HepG2 (cell line): ENCODE results near the gene ALDH16A1. TPM values are rescaled to one million over a fixed set of nuclear protein-coding genes. Genes with fewer than 3 reads are reported as not detected.

Source experiments
- ATAC-seq: fragments of 200-7000 bp; cut with Tn5 transposase; 3 replicates; pipeline ENCODE4 v1.9.1; 2020; ENCODE audit warnings: mild to moderate bottlenecking, moderate library complexity
- BruUV-seq: library from RNA; stranded (reverse); fragments of 400-500 nt; replicated peaks from 2 replicates; lab custom pipeline; 2021; lab: Mats Ljungman, UMichigan
- CTCF ChIA-PET: fragments of 300-600 bp; formaldehyde crosslinking; extraction: SDS; loops from one replicate; lab custom pipeline; 2021; ENCODE audit warnings: low total read pairs, inconsistent platforms, low intra/inter-chr PET ratio; lab: Yijun Ruan, JAX
- POLR2A ChIA-PET: fragments of 350-600 bp; sonication (Branson Sonifier 250); formaldehyde crosslinking; loops from one replicate; lab custom pipeline; 2020; ENCODE audit warnings: antibody characterized with exemption, inconsistent platforms; lab: Yijun Ruan, JAX
- DNase-seq: peaks from one replicate; pipeline ENCODE4 v3.0.0-alpha.2; 2015; ENCODE audit warnings: low spot score
- FAIRE-seq: peaks from 3 replicates; lab custom pipeline; 2011; peaks lifted over from hg19 to GRCh38; lab: Jason Lieb, UNC
- H2AFZ ChIP-seq: one replicate; pipeline ENCODE4 v1.6.1; 2011; ENCODE audit warnings: low read length, inconsistent platforms
- H3K27ac ChIP-seq: fragments of 300-600 bp; 3 replicates; pipeline ENCODE4 v1.8.0; 2011; ENCODE audit warnings: mixed run types, mild to moderate bottlenecking, mixed read lengths, low read length, inconsistent platforms; ENCODE audit not compliant: insufficient read depth; ENCODE audit errors: extremely low read length
- H3K27me3 ChIP-seq, 2 experiments: fragments of 200-600 bp in 1 of 2; 2 replicates in 1 of 2; 3 replicates in 1 of 2; pipeline versions ENCODE4 v1.6.0 to v1.8.0; 2011; ENCODE audit warnings: low read length in 2 of 2, mild to moderate bottlenecking in 2 of 2, moderate library complexity in 2 of 2, inconsistent platforms in 1 of 2; ENCODE audit not compliant: insufficient read depth in 2 of 2, control insufficient read depth in 1 of 2
- H3K36me3 ChIP-seq, 2 experiments: fragments of 200-600 bp in 1 of 2; replicated peaks in 1 of 2; 2 replicates in 1 of 2; 3 replicates in 1 of 2; pipeline versions ENCODE4 v1.5.1 to v1.8.0; 2011; ENCODE audit warnings: low read length in 2 of 2, inconsistent platforms in 1 of 2; ENCODE audit not compliant: insufficient read depth in 2 of 2, control insufficient read depth in 1 of 2
- H3K4me1 ChIP-seq: 2 replicates; pipeline ENCODE4 v1.5.1; 2012; ENCODE audit warnings: low read length, inconsistent platforms; ENCODE audit not compliant: insufficient read depth
- H3K4me2 ChIP-seq: 2 replicates; pipeline ENCODE4 v1.6.0; 2011; ENCODE audit warnings: low read depth, low read length, inconsistent platforms
- H3K4me3 ChIP-seq, 3 experiments: fragments of 200-600 bp in 1 of 3; sonication (generic), shearing (Covaris generic) in 1 of 3; replicated peaks in 1 of 3; 2 replicates each; pipeline ENCODE4 v1.5.1; 2011 to 2016; ENCODE audit warnings: low read length in 3 of 3, inconsistent platforms in 2 of 3, low read depth in 2 of 3, mild to moderate bottlenecking in 2 of 3, control low read depth in 1 of 3, mixed read lengths in 1 of 3; ENCODE audit not compliant: insufficient read depth in 1 of 3
- H3K79me2 ChIP-seq: one replicate; pipeline ENCODE4 v1.6.1; 2011; ENCODE audit warnings: low read length, inconsistent platforms; ENCODE audit not compliant: insufficient read depth
- H3K9ac ChIP-seq: 2 replicates; pipeline ENCODE4 v1.6.0; 2011; ENCODE audit warnings: mild to moderate bottlenecking, low read depth, low read length, inconsistent platforms; ENCODE audit not compliant: insufficient read depth
- H3K9me3 ChIP-seq: 2 replicates; pipeline ENCODE4 v1.5.1; 2012; ENCODE audit warnings: mild to moderate bottlenecking, low read length
- H4K20me1 ChIP-seq: 2 replicates; pipeline ENCODE4 v1.6.0; 2011; ENCODE audit warnings: inconsistent platforms, mild to moderate bottlenecking, low read length, moderate library complexity; ENCODE audit not compliant: insufficient read depth
- GABPA ChIP-seq, 2 experiments: IDR thresholded peaks; 2 replicates each; pipeline ENCODE4 v1.6.1; 2011 to 2016; ENCODE audit warnings: low read depth in 2 of 2, low read length in 1 of 2, missing biosample characterization in 1 of 2, missing genetic modification characterization in 1 of 2
- HMGA1 ChIP-seq: sonication (generic); formaldehyde crosslinking; conservative IDR thresholded peaks from 2 replicates; pipeline ENCODE4 v1.4.0; 2020; ENCODE audit warnings: missing genetic modification reagents
- HNRNPK ChIP-seq: fragments of 200-400 bp; formaldehyde crosslinking; IDR thresholded peaks from 2 replicates; pipeline ENCODE4 v1.6.1; 2018; ENCODE audit warnings: low read length, low read depth, moderate library complexity, mild to moderate bottlenecking; ENCODE audit not compliant: poor library complexity, severe bottlenecking
- LCORL ChIP-seq, 2 experiments: fragments of 450-650 bp in 1 of 2; sonication (generic) in 1 of 2; formaldehyde crosslinking in 1 of 2; IDR thresholded peaks; 2 replicates each; pipeline versions ENCODE4 v1.5.0 to v1.6.1; 2017 to 2020; ENCODE audit warnings: antibody characterized with exemption in 1 of 2, missing genetic modification reagents in 1 of 2
- MED8 ChIP-seq: sonication (generic); formaldehyde crosslinking; IDR thresholded peaks from 2 replicates; pipeline ENCODE4 v1.8.1; 2023; ENCODE audit warnings: mild to moderate bottlenecking, missing genetic modification reagents; ENCODE audit not compliant: insufficient replicate concordance
- MEIS1 ChIP-seq: sonication (generic); formaldehyde crosslinking; IDR thresholded peaks from 2 replicates; pipeline ENCODE4 v1.9.0; 2021; ENCODE audit warnings: mild to moderate bottlenecking, missing genetic modification reagents, moderate library complexity, borderline replicate concordance
- MZF1 ChIP-seq: sonication (generic); formaldehyde crosslinking; IDR thresholded peaks from 2 replicates; pipeline ENCODE4 v1.8.1; 2023; ENCODE audit warnings: mild to moderate bottlenecking, missing genetic modification reagents, borderline replicate concordance
- NFE2 ChIP-seq: sonication (generic); formaldehyde crosslinking; IDR thresholded peaks from 2 replicates; pipeline ENCODE4 v1.4.0; 2020; ENCODE audit warnings: missing genetic modification reagents
- YY1 ChIP-seq: IDR thresholded peaks from 2 replicates; pipeline ENCODE4 v1.6.1; 2011; ENCODE audit warnings: low read length, low read depth, moderate library complexity, mild to moderate bottlenecking; ENCODE audit not compliant: insufficient read depth, insufficient replicate concordance
- ZBTB42 ChIP-seq: sonication (generic); formaldehyde crosslinking; IDR thresholded peaks from 2 replicates; pipeline ENCODE4 v1.5.0; 2020; ENCODE audit warnings: mild to moderate bottlenecking, missing genetic modification reagents
- ZNF121 ChIP-seq: sonication (generic); formaldehyde crosslinking; IDR thresholded peaks from 2 replicates; pipeline ENCODE4 v1.5.0; 2020; ENCODE audit warnings: mild to moderate bottlenecking, missing genetic modification reagents
- ZNF44 ChIP-seq: sonication (generic); formaldehyde crosslinking; IDR thresholded peaks from 2 replicates; pipeline ENCODE4 v1.5.1; 2020; ENCODE audit warnings: mild to moderate bottlenecking, missing genetic modification reagents
- ZNF446 ChIP-seq: sonication (generic); formaldehyde crosslinking; IDR thresholded peaks from 2 replicates; pipeline ENCODE4 v1.5.0; 2020; ENCODE audit warnings: mild to moderate bottlenecking, missing genetic modification reagents
- ZNF549 ChIP-seq: sonication (generic); formaldehyde crosslinking; IDR thresholded peaks from 2 replicates; pipeline ENCODE4 v1.5.0; 2020; ENCODE audit warnings: missing genetic modification reagents
- ZNF564 ChIP-seq: sonication (generic); formaldehyde crosslinking; IDR thresholded peaks from 2 replicates; pipeline ENCODE4 v1.8.1; 2023; ENCODE audit warnings: mild to moderate bottlenecking, missing genetic modification reagents
- ZNF720 ChIP-seq: sonication (generic); formaldehyde crosslinking; IDR thresholded peaks from 2 replicates; pipeline ENCODE4 v1.4.0; 2020; ENCODE audit warnings: missing genetic modification reagents
- ZSCAN30 ChIP-seq: sonication (generic); formaldehyde crosslinking; IDR thresholded peaks from 2 replicates; pipeline ENCODE4 v1.5.0; 2020; ENCODE audit warnings: mild to moderate bottlenecking, missing genetic modification reagents
- WGBS: methylation state at CpG from one replicate; pipeline ENCODE4 v1.1.6; 2017; ENCODE audit warnings: low lambda C conversion rate; 5-methylcytosine and 5-hydroxymethylcytosine counted together
- in situ Hi-C: cut with HindIII; loops from 2 replicates; pipeline ENCODE4 v1.10.0; 2017; ENCODE audit warnings: low pct_unique_long_range_greater_than_20kb; ENCODE audit not compliant: extremely low pct_ligation_motif_present
- intact Hi-C: fragments of 100-400 bp; cut with micrococcal nuclease; formaldehyde crosslinking; loops from one replicate; pipeline ENCODE4 v1.10.0; 2022; ENCODE audit not compliant: unreplicated experiment
- polyA plus RNA-seq, 8 experiments: library from polyadenylated mRNA; depleted of rRNA in 3 of 8; stranded (reverse) in 7 of 8; unstranded in 1 of 8; fragments of >200 nt; fragmentation: Illumina TruSeq in 4 of 8; extraction: Trizol in 4 of 8; gene quantifications; 2 replicates each; pipeline versions ENCODE4 v1.2.1 to v1.2.3, GENCODE V29; 2011 to 2016; ENCODE audit warnings: low read depth in 4 of 8, missing spikeins in 1 of 8, mixed read lengths in 1 of 8; ENCODE audit not compliant: insufficient read depth in 1 of 8
- total RNA-seq, 5 experiments: library from RNA; depleted of rRNA; stranded (reverse); fragments of >200 nt; fragmentation: Illumina TruSeq; extraction: Trizol; gene quantifications; 2 replicates each; pipeline ENCODE4 v1.2.3, GENCODE V29; 2016; ENCODE audit warnings: low read depth in 1 of 5
- TF ChIP-seq, protein P1 (sequence below): IDR thresholded peaks from 2 replicates; pipeline ENCODE4 v1.6.1; 2016; ENCODE audit warnings: missing genetic modification reagents, missing compliant biosample characterization
- TF ChIP-seq, protein P2 (sequence below): IDR thresholded peaks from 2 replicates; pipeline ENCODE4 v1.6.1; 2016; ENCODE audit warnings: low read depth, borderline replicate concordance

The ALDH16A1 gene
- total and polyA plus RNA-seq, 2 of the 13 experiments (the other 11 are each of a cell fraction or from before 2014, with no cell fraction given), result 8.4 to 34.9 TPM

DNA sequence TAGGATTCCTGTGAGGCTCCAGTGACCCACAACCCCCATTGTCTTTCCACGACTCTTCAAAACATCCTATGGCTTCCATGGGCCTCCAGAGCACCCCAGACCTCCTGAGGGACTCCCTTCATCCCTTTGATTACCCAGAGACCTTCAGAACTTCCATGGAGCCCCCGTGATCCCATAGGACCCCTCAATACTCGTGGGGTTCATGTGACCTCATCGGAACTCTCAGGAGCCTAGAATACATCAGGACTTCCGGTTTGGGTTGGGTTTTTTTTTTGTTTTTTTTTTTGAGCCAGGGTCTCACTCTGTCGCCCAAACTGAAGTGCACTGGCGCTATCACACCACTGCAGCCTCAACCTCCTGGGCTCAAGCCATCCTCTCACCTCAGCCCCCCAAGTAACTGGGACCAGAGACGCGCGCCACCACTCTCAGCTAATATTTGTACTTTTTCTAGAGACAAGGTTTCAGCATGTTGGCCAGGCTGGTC, 774 bp downstream of the ALDH16A1 start (continued):
- TF ChIP-seq ZNF44 (CRISPR knock-in tag) (no peak), MED8 (no peak), ZNF446 (0 out of 2 replicates have a peak, but pooled peaks have one; percentile 67), ZBTB42 (CRISPR knock-in tag) (peak; percentile 29; the same call in 1 of the 2 replicates), ZSCAN30 (no peak), HNRNPK (peak; percentile 33), ZNF720 (CRISPR knock-in tag) (no peak), YY1 (no peak)

DNA sequence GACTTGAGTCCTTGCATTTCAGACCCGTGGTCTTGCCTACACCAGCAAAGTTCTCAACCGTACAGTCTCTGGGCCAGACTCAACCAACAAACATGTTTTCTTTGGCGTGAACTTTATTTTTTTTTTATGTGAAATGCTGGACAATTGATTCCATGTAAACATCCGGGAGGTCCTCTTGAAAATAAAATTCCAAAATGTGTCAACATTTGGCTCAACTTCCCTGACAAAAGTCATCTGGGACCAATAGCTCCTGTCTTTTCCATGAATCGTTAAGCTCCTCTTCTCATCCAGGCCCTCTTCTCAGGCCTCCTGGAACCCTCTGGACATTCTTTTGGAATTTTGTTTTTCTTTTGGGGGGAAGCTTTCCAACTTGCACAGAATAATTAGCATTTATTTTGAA, 2.7 kb downstream of the ALDH16A1 start:
- Histone ChIP-seq H3K4me3 (no peak overlapping the region), H4K20me1 (no peaks in the 10 kb centered on the region), H3K27ac (no peak overlapping the region), H3K4me2 (no peak overlapping the region), H3K36me3 (peaks cover 0 to 1% of the 10 kb centered on the region in 2 experiments; a peak in 1 of 5 replicates), H3K27me3 (no peaks in the 10 kb centered on the region; a peak in 1 of 5 replicates), H3K9me3 (no peaks in the 10 kb centered on the region), H3K4me1 (peaks cover 18% of the 10 kb centered on the region), H3K9ac (no peak overlapping the region), H2AFZ (no peak overlapping the region), H3K79me2 (peaks cover 20% of the 10 kb centered on the region)
- ATAC-seq (no peak), DNase-seq (no peak), FAIRE-seq (no peak)
- TF ChIP-seq MZF1 (CRISPR knock-in tag), result no peak
- no peak for TF ChIP-seq NFE2 (CRISPR knock-in tag)
- TF ChIP-seq MEIS1, result no peak
- TF ChIP-seq LCORL (IDR thresholded peaks at IDR 0.05), result no peak
- no peak for TF ChIP-seq LCORL (CRISPR knock-in tag; IDR thresholded peaks at IDR 0.05)
- TF ChIP-seq HMGA1, result no peak
- no peak for TF ChIP-seq ZNF549
- no peak for TF ChIP-seq GABPA (IDR thresholded peaks at IDR 0.05; ENCODE audit: low read depth, low read length)
- no peak for TF ChIP-seq GABPA (CRISPR knock-in tag; IDR thresholded peaks at IDR 0.05; ENCODE audit: low read depth)
- TF ChIP-seq, protein P1, sequence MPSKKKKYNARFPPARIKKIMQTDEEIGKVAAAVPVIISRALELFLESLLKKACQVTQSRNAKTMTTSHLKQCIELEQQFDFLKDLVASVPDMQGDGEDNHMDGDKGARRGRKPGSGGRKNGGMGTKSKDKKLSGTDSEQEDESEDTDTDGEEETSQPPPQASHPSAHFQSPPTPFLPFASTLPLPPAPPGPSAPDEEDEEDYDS (CRISPR knock-in tag), result no peak
- TF ChIP-seq ZNF564 (CRISPR knock-in tag), result no peak
- TF ChIP-seq, protein P2, sequence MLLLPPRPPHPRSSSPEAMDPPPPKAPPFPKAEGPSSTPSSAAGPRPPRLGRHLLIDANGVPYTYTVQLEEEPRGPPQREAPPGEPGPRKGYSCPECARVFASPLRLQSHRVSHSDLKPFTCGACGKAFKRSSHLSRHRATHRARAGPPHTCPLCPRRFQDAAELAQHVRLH (CRISPR knock-in tag), result no peak
- no peak for TF ChIP-seq ZNF121 (CRISPR knock-in tag)
- POLR2A ChIA-PET, result interaction anchor here (2.5 to 3.1 kb wide), 2 partner anchors 21 to 185 kb away, joined by 8 to 24 read pairs; partner anchors contain the start of gene RRAS
- CTCF ChIA-PET, result no interaction called here
- WGBS, result 92% methylated on average over 5 of the region's 5 CpGs
- in situ Hi-C loops, result no loop called here
- intact Hi-C loops, result no loop called here
- no TSS peak for BruUV-seq
